Measurements from ENCODE around the gene PRKG1. TPM values are rescaled to one million over a fixed set of nuclear protein-coding genes. Genes with fewer than 3 reads are reported as not detected.

The PRKG1 gene
- total and polyA plus RNA-seq, 2 of the 8 experiments (the other 6 are each of a cell fraction or from before 2014, with no cell fraction given), result 4.2 to 15.2 TPM

GRCh38 chr10:51768886-51769465 is 694.7 kb downstream of the PRKG1 start:
- CTCF ChIA-PET (ENCODE audit: partially characterized antibody), result interaction anchor here (0.6 to 0.9 kb wide), 3 partner anchors 15 to 704 kb away, joined by 3 read pairs; no protein-coding TSS in a partner anchor
- H2AK5ac ChIP-seq (ENCODE audit: low read depth, low read length), result no peak overlapping the region
- 89% methylated on average over 4 of the region's 4 CpGs; no CpG with 5 or more reads in 1 of the 2 experiments for WGBS, 2 experiments (ENCODE audit: extremely low coverage in 1 of 2, insufficient coverage in 1 of 2, insufficient read length in 1 of 2, insufficient replicate concordance in 2 of 2, low coverage in 1 of 2, low lambda C conversion rate in 2 of 2, missing lambda C conversion rate in 1 of 2)
- H2BK20ac ChIP-seq (ENCODE audit: low read length), result no peak overlapping the region
- no peak overlapping the region for H2BK15ac ChIP-seq (ENCODE audit: low read length)
- no peak overlapping the region for H2BK12ac ChIP-seq (ENCODE audit: low read depth, low read length)
- no peak for DNase-seq (ENCODE audit: low read depth in 1 of 2, low spot score in 2 of 2)
- no peak overlapping the region for H3K18ac ChIP-seq (ENCODE audit: extremely low read depth, low read length)
- no peaks in the 10 kb centered on the region for H3K23me2 ChIP-seq (ENCODE audit: low read depth, low read length)
- no peak overlapping the region for H3K23ac ChIP-seq (ENCODE audit: insufficient read length)
- TF ChIP-seq KDM1A (IDR thresholded peaks at IDR 0.05; ENCODE audit: borderline replicate concordance, low read length) (no peak), SIRT6 (IDR thresholded peaks at IDR 0.05; ENCODE audit: low read length) (no peak), CBX5 (IDR thresholded peaks at IDR 0.05; ENCODE audit: low read depth, low read length) (no peak), SIN3A (conservative IDR thresholded peaks at IDR 0.05 in 1 of 2, IDR thresholded peaks at IDR 0.05 in 1 of 2; ENCODE audit: low read depth in 1 of 2, low read length in 2 of 2) (no peak), KDM5A (IDR thresholded peaks at IDR 0.05; ENCODE audit: low read length) (no peak), EGR1 (IDR thresholded peaks at IDR 0.05; ENCODE audit: borderline replicate concordance, low read depth, low read length) (no peak)
- TF ChIP-seq, protein P1, sequence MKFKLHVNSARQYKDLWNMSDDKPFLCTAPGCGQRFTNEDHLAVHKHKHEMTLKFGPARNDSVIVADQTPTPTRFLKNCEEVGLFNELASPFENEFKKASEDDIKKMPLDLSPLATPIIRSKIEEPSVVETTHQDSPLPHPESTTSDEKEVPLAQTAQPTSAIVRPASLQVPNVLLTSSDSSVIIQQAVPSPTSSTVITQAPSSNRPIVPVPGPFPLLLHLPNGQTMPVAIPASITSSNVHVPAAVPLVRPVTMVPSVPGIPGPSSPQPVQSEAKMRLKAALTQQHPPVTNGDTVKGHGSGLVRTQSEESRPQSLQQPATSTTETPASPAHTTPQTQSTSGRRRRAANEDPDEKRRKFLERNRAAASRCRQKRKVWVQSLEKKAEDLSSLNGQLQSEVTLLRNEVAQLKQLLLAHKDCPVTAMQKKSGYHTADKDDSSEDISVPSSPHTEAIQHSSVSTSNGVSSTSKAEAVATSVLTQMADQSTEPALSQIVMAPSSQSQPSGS (IDR thresholded peaks at IDR 0.05; ENCODE audit: low read length), result no peak
- H3K56ac ChIP-seq (replicated peaks; ENCODE audit: insufficient read length, low read depth, low read length), result no peak overlapping the region
- no peak overlapping the region for H2AFZ ChIP-seq (ENCODE audit: low read length)
- no peak overlapping the region for H3K4me3 ChIP-seq (ENCODE audit: extremely low read depth in 1 of 4, insufficient read depth in 2 of 4, low read depth in 3 of 4, low read length in 4 of 4)
- POLR2A ChIA-PET (ENCODE audit: partially characterized antibody), result no interaction called here
- H3K27me3 ChIP-seq (replicated peaks in 1 of 4; ENCODE audit: control insufficient read depth in 3 of 4, extremely low read depth in 1 of 4, insufficient read depth in 3 of 4, low read length in 3 of 4), result peaks cover 0 to 1% (median 0%) of the 10 kb centered on the region in 4 experiments; a peak in 1 of 7 replicates
- 0 out of 4 replicates have a peak, but pooled peaks cover 0 to 7% of the 10 kb centered on the region in 2 experiments for H3K9me3 ChIP-seq (ENCODE audit: insufficient read depth in 2 of 2, low read depth in 1 of 2, low read length in 1 of 2)
- no peaks in the 10 kb centered on the region for H3K79me2 ChIP-seq (ENCODE audit: control insufficient read depth in 1 of 2, insufficient read depth in 2 of 2, low read length in 2 of 2)
- peaks cover 0 to 7% (median 0%) of the 10 kb centered on the region in 4 experiments; a peak in 2 of 7 replicates for H3K4me1 ChIP-seq (replicated peaks in 1 of 4; ENCODE audit: control insufficient read depth in 3 of 4, insufficient read depth in 4 of 4, low read length in 3 of 4)
- H2BK5ac ChIP-seq (ENCODE audit: low read depth, low read length), result no peak overlapping the region
- H3K27ac ChIP-seq (ENCODE audit: low read depth, low read length), result no peak overlapping the region
- H2BK120ac ChIP-seq (replicated peaks; ENCODE audit: low read depth, low read length), result no peak overlapping the region
- H4K8ac ChIP-seq (ENCODE audit: extremely low read depth, insufficient read depth, low read length), result no peak overlapping the region
- no peak overlapping the region for H3K4ac ChIP-seq (replicated peaks; ENCODE audit: insufficient read length, low read depth, low read length)
- H4K5ac ChIP-seq (ENCODE audit: insufficient read length, low read depth, low read length), result no peak overlapping the region
- H4K91ac ChIP-seq (replicated peaks; ENCODE audit: insufficient read length, low read length), result no peak overlapping the region
- H4K20me1 ChIP-seq (replicated peaks in 1 of 2; ENCODE audit: control insufficient read depth in 1 of 2, insufficient read depth in 2 of 2, low read length in 2 of 2), result no peaks in the 10 kb centered on the region
- no peak overlapping the region for H3K4me2 ChIP-seq (ENCODE audit: insufficient read depth in 1 of 2, low read depth in 2 of 2, low read length in 2 of 2)
- H3K79me1 ChIP-seq (ENCODE audit: low read depth, low read length), result no peaks in the 10 kb centered on the region
- FAIRE-seq, result no peak
- H3K14ac ChIP-seq (ENCODE audit: insufficient read length), result no peak overlapping the region
- no peak overlapping the region for H3K9ac ChIP-seq (replicated peaks in 1 of 4; ENCODE audit: extremely low read depth in 1 of 4, low read depth in 3 of 4, low read length in 3 of 4)
- H3K36me3 ChIP-seq (ENCODE audit: control insufficient read depth in 2 of 4, insufficient read depth in 4 of 4, low read length in 3 of 4), result no peaks in the 10 kb centered on the region; a peak in 1 of 8 replicates

Data from H1 (cell line).